NCI-H345 treated with DMSO at 0.1 percent for 48 hours (cell line): ENCODE measurements around the gene PTHLH.

Experiments used
- DNase-seq: peaks from one replicate; lab custom pipeline; 2025; ENCODE audit not compliant: unreplicated experiment; lab: John Stamatoyannopoulos, UW

The PTHLH gene

GRCh38 chr12:27975222-27976136 is 2.9 kb upstream of the PTHLH start:
- DNase-seq: no peak

- DNase-seq: no peak
These were observed 2.2 kb upstream of the PTHLH start for GRCh38 chr12:27974735-27975221.

GRCh38 chr12:27973487-27973890 is 956 bp upstream of the PTHLH start:
- no peak for DNase-seq

GRCh38 chr12:27971606-27972005 is 927 bp downstream of the PTHLH start:
- DNase-seq: no peak

GRCh38 chr12:27971121-27971489 is 1.4 kb downstream of the PTHLH start:
- DNase-seq: no peak

- DNase-seq: no peak
These were observed 2.0 kb downstream of the PTHLH start for GRCh38 chr12:27970401-27971120.

- DNase-seq: no peak
These were observed 2.7 kb downstream of the PTHLH start for GRCh38 chr12:27969624-27970400.

GRCh38 chr12:27968972-27969623 is 3.4 kb downstream of the PTHLH start:
- no peak for DNase-seq

GRCh38 chr12:27967551-27968054 is 4.9 kb downstream of the PTHLH start:
- DNase-seq: no peak

- DNase-seq: no peak
These were observed 5.7 kb downstream of the PTHLH start for GRCh38 chr12:27966870-27967269.

GRCh38 chr12:27965966-27966365 is 6.6 kb downstream of the PTHLH start:
- DNase-seq: no peak

- no peak for DNase-seq
These were observed 7.1 kb downstream of the PTHLH start for GRCh38 chr12:27965411-27965810.

GRCh38 chr12:27964123-27964522 is 8.4 kb downstream of the PTHLH start:
- no peak for DNase-seq

- DNase-seq: no peak
These were observed 11.7 kb downstream of the PTHLH start for GRCh38 chr12:27960821-27961220.

- DNase-seq: no peak
These were observed 13.9 kb downstream of the PTHLH start for GRCh38 chr12:27958675-27959074.

GRCh38 chr12:27957366-27957765 is 15.2 kb downstream of the PTHLH start:
- DNase-seq: no peak

- no peak for DNase-seq
These were observed 18.7 kb downstream of the PTHLH start for GRCh38 chr12:27953817-27954216.

GRCh38 chr12:27953348-27953747 is 19.2 kb downstream of the PTHLH start:
- no peak for DNase-seq

GRCh38 chr12:27952510-27952909 is 20.0 kb downstream of the PTHLH start:
- no peak for DNase-seq

GRCh38 chr12:27951898-27952297 is 20.6 kb downstream of the PTHLH start:
- DNase-seq: no peak

GRCh38 chr12:27946421-27946820 is 26.1 kb downstream of the PTHLH start:
- no peak for DNase-seq
